ENCODE measurements around the gene RTL1. TPM values are rescaled to one million over a fixed set of nuclear protein-coding genes. Genes with fewer than 3 reads are reported as not detected.

The RTL1 gene
- total RNA-seq, 1 experiment from 2014 or later: not detected

GRCh38 chr14:100882026-100882967, 21.2 kb downstream of the RTL1 start:
- Histone ChIP-seq H3K9me3 (ENCODE audit: control insufficient read depth, low read depth, low read length) (no peaks in the 10 kb centered on the region), H3T11ph (ENCODE audit: low read length) (no peak overlapping the region), H2BK12ac (ENCODE audit: insufficient read length, low read depth, low read length) (no peak overlapping the region), H3K14ac (ENCODE audit: insufficient read depth, low read length) (no peak overlapping the region), H2BK120ac (ENCODE audit: low read depth, low read length, poor library complexity, severe bottlenecking) (no peak overlapping the region), H2BK15ac (ENCODE audit: low read depth, low read length) (no peak overlapping the region), H3K4me1 (ENCODE audit: insufficient read depth, low read length) (no peaks in the 10 kb centered on the region), H3K4me2 (ENCODE audit: insufficient read depth, insufficient read length, low read length) (no peak overlapping the region), H3K27me3 (ENCODE audit: insufficient read depth, low read length) (no peaks in the 10 kb centered on the region), H4K91ac (ENCODE audit: insufficient read length, low read depth, low read length) (no peak overlapping the region), H4K5ac (ENCODE audit: insufficient read length, low read depth, low read length) (no peak overlapping the region), H3K18ac (ENCODE audit: insufficient read length, low read depth, low read length) (no peak overlapping the region), H3K79me1 (ENCODE audit: insufficient read depth, low read depth, low read length, poor library complexity, severe bottlenecking) (no peaks in the 10 kb centered on the region), H3K27ac (ENCODE audit: insufficient read length, low read depth, low read length) (no peak overlapping the region), H3K23me2 (ENCODE audit: insufficient read length, low read depth, low read length, poor library complexity, severe bottlenecking) (no peaks in the 10 kb centered on the region), H2AFZ (ENCODE audit: low read length) (no peak overlapping the region), H4K20me1 (ENCODE audit: control insufficient read depth, insufficient read depth, insufficient read length) (no peaks in the 10 kb centered on the region), H2BK5ac (ENCODE audit: insufficient read length, low read length) (no peak overlapping the region), H3K56ac (ENCODE audit: insufficient read length, low read depth, low read length) (no peak overlapping the region), H2BK20ac (ENCODE audit: low read depth, low read length, poor library complexity, severe bottlenecking) (no peak overlapping the region), H3K79me2 (ENCODE audit: insufficient read depth, low read length) (no peaks in the 10 kb centered on the region), H3K23ac (ENCODE audit: insufficient read length, low read depth, low read length) (no peak overlapping the region), H4K8ac (replicated peaks; ENCODE audit: insufficient read length, low read depth, low read length) (no peak overlapping the region), H3K9ac (ENCODE audit: extremely low read depth, insufficient read length, low read length) (no peak overlapping the region), H3K4ac (ENCODE audit: low read depth, low read length) (no peak overlapping the region), H2AK5ac (ENCODE audit: insufficient read length, low read length) (no peak overlapping the region)
- Mint-ChIP-seq H3K27me3 (ENCODE audit: low read depth) (peaks cover 18% of the 10 kb centered on the region), H3K9me3 (peaks cover 14 to 21% of the 10 kb centered on the region in 2 experiments), H3K27ac (no peak overlapping the region; a peak in 1 of 7 replicates), H3K36me3 (ENCODE audit: insufficient read depth in 1 of 3, low read depth in 3 of 3) (peaks cover 6 to 15% (median 12%) of the 10 kb centered on the region in 3 experiments), H3K4me1 (no peaks in the 10 kb centered on the region), H3K4me3 (no peak overlapping the region)
- no CpG with 5 or more reads among the region's 49 CpGs for WGBS (ENCODE audit: extremely low coverage, insufficient read length, low lambda C conversion rate)
- TF ChIP-seq CTCF (conservative IDR thresholded peaks at IDR 0.05): no peak
- DNase-seq: no peak

Data from H9 (cell line).